GM23248 (cell line): Measurements from ENCODE around the gene CFAP57.

ENCODE experiments used
- EZH2 ChIP-seq: fragments of 200-600 bp; sonication (generic); IDR thresholded peaks from 2 replicates; pipeline ENCODE4 v1.6.1; 2018; ENCODE audit warnings: antibody characterized with exemption, mild to moderate bottlenecking; ENCODE audit not compliant: insufficient read depth, poor library complexity, severe bottlenecking
- EZH2phosphoT487 ChIP-seq: fragments of 200-600 bp; sonication (generic); IDR thresholded peaks from 2 replicates; pipeline ENCODE4 v1.6.1; 2018; ENCODE audit warnings: antibody characterized with exemption, moderate library complexity, mild to moderate bottlenecking, low read depth; ENCODE audit not compliant: insufficient read depth

DNA sequence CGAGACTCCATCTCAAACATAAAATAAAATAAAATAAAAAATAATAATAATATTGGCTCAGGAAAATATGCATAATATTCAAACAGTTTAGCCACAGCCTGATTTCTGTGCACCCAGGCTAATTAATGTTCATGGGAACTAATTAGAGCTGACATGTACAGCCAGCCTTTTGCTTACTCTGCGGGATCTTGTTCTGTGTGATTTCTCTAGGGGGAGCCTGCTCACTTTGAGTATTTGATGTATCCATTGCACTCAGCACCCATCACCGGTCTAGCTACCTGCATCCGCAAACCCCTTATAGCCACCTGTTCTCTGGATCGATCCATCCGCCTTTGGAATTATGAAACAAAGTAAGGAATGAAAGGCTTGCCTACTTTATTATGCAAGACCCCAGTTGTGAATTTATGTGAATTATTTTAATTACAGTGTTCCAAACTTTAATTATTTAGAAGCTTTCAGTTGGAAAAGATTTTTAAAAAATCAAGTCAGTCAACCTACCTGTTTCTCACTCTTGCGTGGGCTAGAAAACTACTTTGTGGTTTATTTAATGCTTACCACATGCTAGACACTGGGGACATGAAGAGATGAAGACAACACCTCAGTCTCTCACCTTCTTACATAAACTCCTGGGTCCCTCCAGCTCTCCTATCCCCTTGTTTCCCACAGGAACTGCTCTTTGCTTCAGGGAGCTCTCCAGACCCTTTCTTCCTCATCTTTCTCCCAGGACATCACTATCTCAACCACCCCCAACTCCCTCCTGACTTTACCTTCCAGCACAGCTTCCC lies 25.4 kb downstream of the CFAP57 start:
- TF ChIP-seq EZH2phosphoT487 (no peak), EZH2 (no peak)
